ENCODE measurements around the gene THAP4. TPM values are rescaled to one million over a fixed set of nuclear protein-coding genes. Genes with fewer than 3 reads are reported as not detected.
"Not testable (repeated sequence)": the region's sequence is repeated elsewhere in the genome, so short reads cannot be mapped to it uniquely, and the experiment has no call there.

Gene THAP4
- total RNA-seq, 2 donors from 2014 or later = 27.2 to 31.1 TPM

DNA sequence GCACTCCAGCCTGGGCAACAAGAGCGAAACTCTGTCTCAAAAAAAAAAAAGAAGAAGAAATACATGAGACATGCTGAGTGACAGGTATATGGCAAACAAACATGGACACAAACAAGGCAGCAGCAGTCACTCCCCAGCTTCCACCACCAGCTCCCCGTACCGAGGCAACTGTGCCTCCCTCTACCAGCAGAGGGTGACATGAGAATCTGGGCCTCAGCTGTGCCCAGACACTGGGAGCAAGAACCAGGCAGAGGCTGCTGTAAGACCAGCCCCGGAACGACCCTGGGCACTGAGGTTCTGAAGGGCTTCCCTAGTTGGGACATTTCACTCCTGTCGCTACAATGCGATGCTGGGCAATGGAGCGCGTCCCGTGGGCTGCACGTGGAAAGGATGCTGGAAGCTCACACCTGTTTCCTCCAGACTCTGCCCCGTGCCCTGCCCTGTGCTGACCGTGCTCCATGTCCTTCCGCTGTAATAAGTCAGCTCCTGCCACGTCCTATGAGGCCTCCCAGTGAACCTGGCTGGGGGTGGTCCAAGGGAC lies 41.3 kb downstream of the THAP4 start:
- Histone ChIP-seq H3K9me3 (no peaks in the 10 kb centered on the region), H3K4me3 (no peak overlapping the region), H3K36me3 (peaks cover 17% of the 10 kb centered on the region), H3K27me3 (replicated peaks; ENCODE audit: insufficient read depth) (no peaks in the 10 kb centered on the region), H3K4me1 (ENCODE audit: control insufficient read depth in 1 of 2, low read depth in 2 of 2) (no peaks in the 10 kb centered on the region), H3K27ac (no peak overlapping the region)
- no peak for DNase-seq (ENCODE audit: low spot score)
- TF ChIP-seq, protein P1, sequence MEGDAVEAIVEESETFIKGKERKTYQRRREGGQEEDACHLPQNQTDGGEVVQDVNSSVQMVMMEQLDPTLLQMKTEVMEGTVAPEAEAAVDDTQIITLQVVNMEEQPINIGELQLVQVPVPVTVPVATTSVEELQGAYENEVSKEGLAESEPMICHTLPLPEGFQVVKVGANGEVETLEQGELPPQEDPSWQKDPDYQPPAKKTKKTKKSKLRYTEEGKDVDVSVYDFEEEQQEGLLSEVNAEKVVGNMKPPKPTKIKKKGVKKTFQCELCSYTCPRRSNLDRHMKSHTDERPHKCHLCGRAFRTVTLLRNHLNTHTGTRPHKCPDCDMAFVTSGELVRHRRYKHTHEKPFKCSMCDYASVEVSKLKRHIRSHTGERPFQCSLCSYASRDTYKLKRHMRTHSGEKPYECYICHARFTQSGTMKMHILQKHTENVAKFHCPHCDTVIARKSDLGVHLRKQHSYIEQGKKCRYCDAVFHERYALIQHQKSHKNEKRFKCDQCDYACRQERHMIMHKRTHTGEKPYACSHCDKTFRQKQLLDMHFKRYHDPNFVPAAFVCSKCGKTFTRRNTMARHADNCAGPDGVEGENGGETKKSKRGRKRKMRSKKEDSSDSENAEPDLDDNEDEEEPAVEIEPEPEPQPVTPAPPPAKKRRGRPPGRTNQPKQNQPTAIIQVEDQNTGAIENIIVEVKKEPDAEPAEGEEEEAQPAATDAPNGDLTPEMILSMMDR (IDR thresholded peaks at IDR 0.05) = no peak
- no peak for ATAC-seq (ENCODE audit: insufficient number of reproducible peaks, low FRiP score, low read depth)

DNA sequence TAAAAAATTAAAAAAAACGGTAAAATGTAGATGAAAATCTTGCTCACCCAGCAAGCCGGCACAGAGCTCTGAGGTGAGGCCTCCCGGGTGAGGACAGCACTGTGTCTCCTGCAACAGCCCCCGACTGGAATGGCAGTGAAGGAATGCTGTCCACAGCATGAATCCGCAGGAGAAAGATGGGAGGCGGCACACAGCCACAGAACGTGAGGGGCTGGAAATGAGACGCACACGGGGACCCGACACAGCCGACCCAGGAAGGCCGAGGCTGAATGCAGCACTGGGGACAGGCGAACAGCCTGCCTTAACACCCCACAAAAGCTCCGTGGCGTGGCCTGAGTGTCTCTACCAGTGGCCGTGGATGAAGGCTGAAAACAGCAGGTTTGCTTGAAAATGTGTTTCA lies 43.7 kb downstream of the THAP4 start:
- Histone ChIP-seq H3K36me3 (peaks cover 16% of the 10 kb centered on the region), H3K27me3 (replicated peaks; ENCODE audit: insufficient read depth) (no peaks in the 10 kb centered on the region), H3K27ac (no peak overlapping the region), H3K4me3 (no peak overlapping the region), H3K9me3 (peaks cover 4% of the 10 kb centered on the region), H3K4me1 (ENCODE audit: control insufficient read depth in 1 of 2, low read depth in 2 of 2) (no peaks in the 10 kb centered on the region)
- DNase-seq (ENCODE audit: low spot score) = no peak
- TF ChIP-seq, protein P1 (IDR thresholded peaks at IDR 0.05) = no peak
- ATAC-seq (ENCODE audit: insufficient number of reproducible peaks, low FRiP score, low read depth) = no peak

GRCh38 chr2:241592126-241592845 lies 44.7 kb downstream of the THAP4 start:
- Histone ChIP-seq H3K27ac (no peak overlapping the region), H3K36me3 (peaks cover 17% of the 10 kb centered on the region), H3K4me3 (no peak overlapping the region), H3K9me3 (peaks cover 11% of the 10 kb centered on the region), H3K27me3 (replicated peaks; ENCODE audit: insufficient read depth) (no peaks in the 10 kb centered on the region), H3K4me1 (ENCODE audit: control insufficient read depth in 1 of 2, low read depth in 2 of 2) (no peaks in the 10 kb centered on the region)
- DNase-seq (ENCODE audit: low spot score) = no peak
- TF ChIP-seq, protein P1 (IDR thresholded peaks at IDR 0.05) = no peak
- ATAC-seq (ENCODE audit: insufficient number of reproducible peaks, low FRiP score, low read depth) = no peak

GRCh38 chr2:241590496-241591455 lies 46.2 kb downstream of the THAP4 start:
- not testable (repeated sequence) for H3K27ac ChIP-seq; H3K4me1 ChIP-seq (ENCODE audit: control insufficient read depth in 1 of 2, low read depth in 2 of 2); H3K4me3 ChIP-seq; DNase-seq (ENCODE audit: low spot score); ATAC-seq (ENCODE audit: insufficient number of reproducible peaks, low FRiP score, low read depth); H3K27me3 ChIP-seq (replicated peaks; ENCODE audit: insufficient read depth)
- peaks cover 23% of the 10 kb centered on the region for H3K9me3 ChIP-seq
- H3K36me3 ChIP-seq = peaks cover 22% of the 10 kb centered on the region

DNA sequence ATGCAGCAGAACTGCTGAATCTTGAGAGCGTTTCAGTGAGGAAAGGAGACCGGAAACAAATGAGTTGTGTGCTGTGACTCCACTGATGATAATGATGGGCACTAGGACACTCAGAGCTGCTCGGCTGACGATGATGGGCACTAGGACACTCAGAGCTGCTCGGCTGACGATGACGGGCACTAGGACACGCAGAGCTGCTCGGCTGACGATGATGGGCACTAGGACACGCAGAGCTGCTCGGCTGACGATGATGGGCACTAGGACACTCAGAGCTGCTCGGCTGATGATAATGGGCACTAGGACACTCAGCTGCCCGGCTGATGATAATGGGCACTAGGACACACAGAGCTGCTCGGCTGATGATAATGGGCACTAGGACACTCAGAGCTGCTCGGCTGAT lies 47.1 kb downstream of the THAP4 start:
- not testable (repeated sequence) for H3K4me1 ChIP-seq (ENCODE audit: control insufficient read depth in 1 of 2, low read depth in 2 of 2); H3K27me3 ChIP-seq (replicated peaks; ENCODE audit: insufficient read depth); DNase-seq (ENCODE audit: low spot score); ATAC-seq (ENCODE audit: insufficient number of reproducible peaks, low FRiP score, low read depth); H3K4me3 ChIP-seq; H3K27ac ChIP-seq
- H3K36me3 ChIP-seq = peaks cover 22% of the 10 kb centered on the region
- peaks cover 23% of the 10 kb centered on the region for H3K9me3 ChIP-seq

All from thoracic aorta (tissue), 2 donors.